HEK293 (cell line): ENCODE data around the gene ABR.

ENCODE experiments used
- GFI1B ChIP-seq: fragments of 450-650 bp; formaldehyde crosslinking; IDR thresholded peaks from 2 replicates; pipeline ENCODE4 v1.5.1; 2016; ENCODE audit warnings: missing biosample characterization, missing genetic modification characterization
- GLIS2 ChIP-seq: fragments of 450-650 bp; formaldehyde crosslinking; IDR thresholded peaks from 2 replicates; pipeline ENCODE4 v1.5.1; 2016; ENCODE audit warnings: missing biosample characterization, missing genetic modification characterization
- MEIS1 ChIP-seq: sonication (generic); formaldehyde crosslinking; IDR thresholded peaks from 2 replicates; pipeline ENCODE4 v1.8.1; 2022; ENCODE audit warnings: missing genetic modification reagents, mild to moderate bottlenecking, borderline replicate concordance
- OVOL3 ChIP-seq: fragments of 450-650 bp; formaldehyde crosslinking; IDR thresholded peaks from 2 replicates; pipeline ENCODE4 v1.5.1; 2016; ENCODE audit warnings: missing biosample characterization, missing genetic modification characterization
- SCRT1 ChIP-seq: fragments of 450-650 bp; formaldehyde crosslinking; IDR thresholded peaks from 2 replicates; pipeline ENCODE4 v1.5.1; 2016; ENCODE audit warnings: missing biosample characterization, missing genetic modification characterization, borderline replicate concordance
- SP3 ChIP-seq: fragments of 450-650 bp; formaldehyde crosslinking; IDR thresholded peaks from 2 replicates; pipeline ENCODE4 v1.5.1; 2016; ENCODE audit warnings: missing biosample characterization, missing genetic modification characterization
- TCF7L2 ChIP-seq: IDR thresholded peaks from 2 replicates; pipeline ENCODE4 v1.6.1; 2011; ENCODE audit warnings: low read depth, mild to moderate bottlenecking, inconsistent platforms, low read length, moderate library complexity, borderline replicate concordance
- TRIM28 ChIP-seq: IDR thresholded peaks from 2 replicates; pipeline ENCODE4 v1.6.1; 2011; ENCODE audit warnings: low read length, control low read depth, borderline replicate concordance
- WT1 ChIP-seq: fragments of 450-650 bp; formaldehyde crosslinking; IDR thresholded peaks from 2 replicates; pipeline ENCODE4 v1.5.1; 2016; ENCODE audit warnings: missing biosample characterization, missing genetic modification characterization
- ZBTB17 ChIP-seq: fragments of 450-650 bp; formaldehyde crosslinking; IDR thresholded peaks from 2 replicates; pipeline ENCODE4 v1.5.1; 2016; ENCODE audit warnings: missing biosample characterization, missing genetic modification characterization
- ZBTB20 ChIP-seq: fragments of 450-650 bp; formaldehyde crosslinking; IDR thresholded peaks from 2 replicates; pipeline ENCODE4 v1.5.1; 2016; ENCODE audit warnings: missing biosample characterization, missing genetic modification characterization
- ZFP37 ChIP-seq: fragments of 450-650 bp; formaldehyde crosslinking; IDR thresholded peaks from 2 replicates; pipeline ENCODE4 v1.5.1; 2016; ENCODE audit warnings: missing biosample characterization, missing genetic modification characterization
- ZNF112 ChIP-seq: fragments of 450-650 bp; formaldehyde crosslinking; IDR thresholded peaks from 2 replicates; pipeline ENCODE4 v1.5.0; 2017; ENCODE audit warnings: missing biosample characterization, missing genetic modification characterization
- ZNF174 ChIP-seq: fragments of 450-650 bp; formaldehyde crosslinking; IDR thresholded peaks from 2 replicates; pipeline ENCODE4 v1.5.0; 2017; ENCODE audit warnings: missing biosample characterization, mild to moderate bottlenecking, missing genetic modification characterization
- ZNF211 ChIP-seq: fragments of 450-650 bp; formaldehyde crosslinking; IDR thresholded peaks from 2 replicates; pipeline ENCODE4 v1.5.1; 2016; ENCODE audit warnings: low read depth, missing biosample characterization, missing genetic modification characterization
- ZNF214 ChIP-seq: fragments of 450-650 bp; formaldehyde crosslinking; IDR thresholded peaks from 2 replicates; pipeline ENCODE4 v1.5.1; 2017; ENCODE audit warnings: missing biosample characterization, mild to moderate bottlenecking, missing genetic modification characterization, borderline replicate concordance
- ZNF239 ChIP-seq: fragments of 450-650 bp; formaldehyde crosslinking; IDR thresholded peaks from 2 replicates; pipeline ENCODE4 v1.5.1; 2016; ENCODE audit warnings: missing biosample characterization, missing genetic modification characterization
- ZNF350 ChIP-seq: fragments of 450-650 bp; formaldehyde crosslinking; IDR thresholded peaks from 2 replicates; pipeline ENCODE4 v1.5.0; 2017; ENCODE audit warnings: missing biosample characterization, mild to moderate bottlenecking, missing genetic modification characterization
- ZNF394 ChIP-seq: fragments of 450-650 bp; formaldehyde crosslinking; IDR thresholded peaks from 2 replicates; pipeline ENCODE4 v1.5.1; 2016; ENCODE audit warnings: missing biosample characterization, missing genetic modification characterization, mild to moderate bottlenecking, moderate library complexity, borderline replicate concordance
- ZNF48 ChIP-seq: fragments of 450-650 bp; formaldehyde crosslinking; IDR thresholded peaks from 2 replicates; pipeline ENCODE4 v1.5.1; 2016; ENCODE audit warnings: missing biosample characterization, missing genetic modification characterization
- ZNF548 ChIP-seq: fragments of 450-650 bp; formaldehyde crosslinking; IDR thresholded peaks from 2 replicates; pipeline ENCODE4 v1.5.1; 2016; ENCODE audit warnings: missing biosample characterization, missing genetic modification characterization
- ZNF571 ChIP-seq: fragments of 450-650 bp; formaldehyde crosslinking; IDR thresholded peaks from 2 replicates; pipeline ENCODE4 v1.5.0; 2017; ENCODE audit warnings: missing biosample characterization, missing genetic modification characterization
- ZNF596 ChIP-seq: fragments of 450-650 bp; IDR thresholded peaks from 2 replicates; pipeline ENCODE4 v1.5.0; 2018; ENCODE audit warnings: missing biosample characterization, mild to moderate bottlenecking, missing genetic modification characterization, moderate library complexity
- ZNF623 ChIP-seq: fragments of 450-650 bp; formaldehyde crosslinking; IDR thresholded peaks from 2 replicates; pipeline ENCODE4 v1.5.1; 2016; ENCODE audit warnings: missing biosample characterization, missing genetic modification characterization
- ZNF658 ChIP-seq: fragments of 450-650 bp; formaldehyde crosslinking; IDR thresholded peaks from 2 replicates; pipeline ENCODE4; 2016; ENCODE audit warnings: missing biosample characterization, missing genetic modification characterization
- ZNF791 ChIP-seq: fragments of 450-650 bp; formaldehyde crosslinking; IDR thresholded peaks from 2 replicates; pipeline ENCODE4 v1.5.1; 2016; ENCODE audit warnings: missing biosample characterization, missing genetic modification characterization
- TF ChIP-seq, protein P1 (sequence below): fragments of 450-650 bp; formaldehyde crosslinking; IDR thresholded peaks from 2 replicates; pipeline ENCODE4 v1.5.1; 2016; ENCODE audit warnings: missing biosample characterization, missing genetic modification characterization, borderline replicate concordance
- TF ChIP-seq, protein P2 (sequence below): fragments of 450-650 bp; formaldehyde crosslinking; IDR thresholded peaks from 2 replicates; pipeline ENCODE4 v1.5.1; 2016; ENCODE audit warnings: missing biosample characterization, missing genetic modification characterization
- TF ChIP-seq, protein P3 (sequence below): fragments of 450-650 bp; formaldehyde crosslinking; IDR thresholded peaks from 2 replicates; pipeline ENCODE4 v1.5.1; 2017; ENCODE audit warnings: missing biosample characterization, missing genetic modification characterization
- TF ChIP-seq, protein P4 (sequence below): fragments of 450-650 bp; formaldehyde crosslinking; IDR thresholded peaks from 2 replicates; pipeline ENCODE4 v1.5.1; 2016; ENCODE audit warnings: missing biosample characterization, missing genetic modification characterization

ABR gene

DNA sequence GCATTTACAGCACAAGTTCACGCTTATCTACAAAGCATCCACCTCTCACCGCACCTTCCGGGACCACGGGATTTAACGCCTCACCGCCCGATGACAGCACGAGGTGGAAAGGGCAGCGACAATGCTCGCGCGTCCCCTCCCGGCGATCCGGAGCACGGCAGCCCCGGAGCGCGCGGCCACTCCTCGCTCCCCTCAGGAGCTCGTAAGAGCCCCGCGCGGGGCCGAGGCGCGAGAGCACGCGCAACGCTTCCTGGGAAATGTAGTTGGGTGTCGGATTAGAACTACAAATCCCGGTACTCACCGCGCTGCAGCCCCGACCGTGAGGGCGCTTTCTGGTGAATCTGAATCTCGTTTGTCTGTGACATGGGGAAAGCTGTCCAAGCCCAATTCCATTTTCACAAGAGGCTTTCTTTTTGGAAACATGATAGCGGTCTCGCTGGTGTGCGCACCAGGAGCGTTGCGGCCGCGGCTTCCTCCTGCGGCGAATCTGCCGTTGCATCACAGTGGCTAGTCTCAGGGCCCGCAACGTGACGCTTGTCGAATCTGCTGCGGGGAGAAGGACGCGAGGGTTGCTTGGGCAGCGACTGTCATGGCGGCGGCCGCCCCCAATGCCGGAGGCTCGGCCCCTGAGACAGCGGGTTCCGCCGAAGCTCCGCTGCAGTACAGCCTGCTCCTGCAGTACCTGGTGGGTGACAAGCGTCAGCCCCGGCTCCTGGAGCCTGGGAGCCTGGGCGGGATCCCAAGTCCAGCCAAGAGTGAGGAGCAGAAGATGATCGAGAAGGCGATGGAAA, 183.0 kb downstream of the ABR start, which contains the start of gene TIMM22 (continued):
- TF ChIP-seq SP3 (tag by site-specific recombination) (peak; percentile 86), ZFP37 (tag by site-specific recombination) (peak; percentile 65; the same call in 1 of the 2 replicates), ZNF211 (tag by site-specific recombination) (no peak), ZBTB17 (tag by site-specific recombination) (peak; percentile 96), ZNF791 (no peak), ZNF239 (no peak), ZNF112 (tag by site-specific recombination) (no peak), ZNF394 (tag by site-specific recombination) (peak; percentile 73), TRIM28 (peak; percentile 92), ZBTB20 (tag by site-specific recombination) (peak; percentile 88), TCF7L2 (peak; percentile 70; the same call in 1 of the 2 replicates), ZNF214 (tag by site-specific recombination) (no peak), ZNF596 (no peak; the same call in 1 of the 2 replicates), ZNF658 (tag by site-specific recombination) (no peak), SCRT1 (tag by site-specific recombination) (no peak), ZNF623 (tag by site-specific recombination) (peak; percentile 54; the same call in 1 of the 2 replicates), ZNF48 (tag by site-specific recombination) (no peak), WT1 (tag by site-specific recombination) (peak; percentile 31; the same call in 1 of the 2 replicates), ZNF571 (no peak), ZNF174 (tag by site-specific recombination) (no peak), ZNF350 (no peak), GFI1B (tag by site-specific recombination) (peak; percentile 64; the same call in 1 of the 2 replicates), ZNF548 (tag by site-specific recombination) (no peak), OVOL3 (tag by site-specific recombination) (peak; percentile 90), GLIS2 (tag by site-specific recombination) (peak; percentile 71), MEIS1 (0 out of 2 replicates have a peak, but pooled peaks have one; percentile 33)
- TF ChIP-seq, protein P1, sequence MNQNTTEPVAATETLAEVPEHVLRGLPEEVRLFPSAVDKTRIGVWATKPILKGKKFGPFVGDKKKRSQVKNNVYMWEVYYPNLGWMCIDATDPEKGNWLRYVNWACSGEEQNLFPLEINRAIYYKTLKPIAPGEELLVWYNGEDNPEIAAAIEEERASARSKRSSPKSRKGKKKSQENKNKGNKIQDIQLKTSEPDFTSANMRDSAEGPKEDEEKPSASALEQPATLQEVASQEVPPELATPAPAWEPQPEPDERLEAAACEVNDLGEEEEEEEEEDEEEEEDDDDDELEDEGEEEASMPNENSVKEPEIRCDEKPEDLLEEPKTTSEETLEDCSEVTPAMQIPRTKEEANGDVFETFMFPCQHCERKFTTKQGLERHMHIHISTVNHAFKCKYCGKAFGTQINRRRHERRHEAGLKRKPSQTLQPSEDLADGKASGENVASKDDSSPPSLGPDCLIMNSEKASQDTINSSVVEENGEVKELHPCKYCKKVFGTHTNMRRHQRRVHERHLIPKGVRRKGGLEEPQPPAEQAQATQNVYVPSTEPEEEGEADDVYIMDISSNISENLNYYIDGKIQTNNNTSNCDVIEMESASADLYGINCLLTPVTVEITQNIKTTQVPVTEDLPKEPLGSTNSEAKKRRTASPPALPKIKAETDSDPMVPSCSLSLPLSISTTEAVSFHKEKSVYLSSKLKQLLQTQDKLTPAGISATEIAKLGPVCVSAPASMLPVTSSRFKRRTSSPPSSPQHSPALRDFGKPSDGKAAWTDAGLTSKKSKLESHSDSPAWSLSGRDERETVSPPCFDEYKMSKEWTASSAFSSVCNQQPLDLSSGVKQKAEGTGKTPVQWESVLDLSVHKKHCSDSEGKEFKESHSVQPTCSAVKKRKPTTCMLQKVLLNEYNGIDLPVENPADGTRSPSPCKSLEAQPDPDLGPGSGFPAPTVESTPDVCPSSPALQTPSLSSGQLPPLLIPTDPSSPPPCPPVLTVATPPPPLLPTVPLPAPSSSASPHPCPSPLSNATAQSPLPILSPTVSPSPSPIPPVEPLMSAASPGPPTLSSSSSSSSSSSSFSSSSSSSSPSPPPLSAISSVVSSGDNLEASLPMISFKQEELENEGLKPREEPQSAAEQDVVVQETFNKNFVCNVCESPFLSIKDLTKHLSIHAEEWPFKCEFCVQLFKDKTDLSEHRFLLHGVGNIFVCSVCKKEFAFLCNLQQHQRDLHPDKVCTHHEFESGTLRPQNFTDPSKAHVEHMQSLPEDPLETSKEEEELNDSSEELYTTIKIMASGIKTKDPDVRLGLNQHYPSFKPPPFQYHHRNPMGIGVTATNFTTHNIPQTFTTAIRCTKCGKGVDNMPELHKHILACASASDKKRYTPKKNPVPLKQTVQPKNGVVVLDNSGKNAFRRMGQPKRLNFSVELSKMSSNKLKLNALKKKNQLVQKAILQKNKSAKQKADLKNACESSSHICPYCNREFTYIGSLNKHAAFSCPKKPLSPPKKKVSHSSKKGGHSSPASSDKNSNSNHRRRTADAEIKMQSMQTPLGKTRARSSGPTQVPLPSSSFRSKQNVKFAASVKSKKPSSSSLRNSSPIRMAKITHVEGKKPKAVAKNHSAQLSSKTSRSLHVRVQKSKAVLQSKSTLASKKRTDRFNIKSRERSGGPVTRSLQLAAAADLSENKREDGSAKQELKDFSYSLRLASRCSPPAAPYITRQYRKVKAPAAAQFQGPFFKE = no peak; the same call in 1 of the 2 replicates
- TF ChIP-seq, protein P2, sequence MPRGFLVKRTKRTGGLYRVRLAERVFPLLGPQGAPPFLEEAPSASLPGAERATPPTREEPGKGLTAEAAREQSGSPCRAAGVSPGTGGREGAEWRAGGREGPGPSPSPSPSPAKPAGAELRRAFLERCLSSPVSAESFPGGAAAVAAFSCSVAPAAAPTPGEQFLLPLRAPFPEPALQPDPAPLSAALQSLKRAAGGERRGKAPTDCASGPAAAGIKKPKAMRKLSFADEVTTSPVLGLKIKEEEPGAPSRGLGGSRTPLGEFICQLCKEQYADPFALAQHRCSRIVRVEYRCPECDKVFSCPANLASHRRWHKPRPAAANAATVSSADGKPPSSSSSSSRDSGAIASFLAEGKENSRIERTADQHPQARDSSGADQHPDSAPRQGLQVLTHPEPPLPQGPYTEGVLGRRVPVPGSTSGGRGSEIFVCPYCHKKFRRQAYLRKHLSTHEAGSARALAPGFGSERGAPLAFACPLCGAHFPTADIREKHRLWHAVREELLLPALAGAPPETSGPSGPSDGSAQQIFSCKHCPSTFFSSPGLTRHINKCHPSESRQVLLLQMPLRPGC (tag by site-specific recombination) = peak; percentile 87
- TF ChIP-seq, protein P3, sequence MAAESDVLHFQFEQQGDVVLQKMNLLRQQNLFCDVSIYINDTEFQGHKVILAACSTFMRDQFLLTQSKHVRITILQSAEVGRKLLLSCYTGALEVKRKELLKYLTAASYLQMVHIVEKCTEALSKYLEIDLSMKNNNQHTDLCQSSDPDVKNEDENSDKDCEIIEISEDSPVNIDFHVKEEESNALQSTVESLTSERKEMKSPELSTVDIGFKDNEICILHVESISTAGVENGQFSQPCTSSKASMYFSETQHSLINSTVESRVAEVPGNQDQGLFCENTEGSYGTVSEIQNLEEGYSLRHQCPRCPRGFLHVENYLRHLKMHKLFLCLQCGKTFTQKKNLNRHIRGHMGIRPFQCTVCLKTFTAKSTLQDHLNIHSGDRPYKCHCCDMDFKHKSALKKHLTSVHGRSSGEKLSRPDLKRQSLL (tag by site-specific recombination) = peak; percentile 26; the same call in 1 of the 2 replicates
- TF ChIP-seq, protein P4, sequence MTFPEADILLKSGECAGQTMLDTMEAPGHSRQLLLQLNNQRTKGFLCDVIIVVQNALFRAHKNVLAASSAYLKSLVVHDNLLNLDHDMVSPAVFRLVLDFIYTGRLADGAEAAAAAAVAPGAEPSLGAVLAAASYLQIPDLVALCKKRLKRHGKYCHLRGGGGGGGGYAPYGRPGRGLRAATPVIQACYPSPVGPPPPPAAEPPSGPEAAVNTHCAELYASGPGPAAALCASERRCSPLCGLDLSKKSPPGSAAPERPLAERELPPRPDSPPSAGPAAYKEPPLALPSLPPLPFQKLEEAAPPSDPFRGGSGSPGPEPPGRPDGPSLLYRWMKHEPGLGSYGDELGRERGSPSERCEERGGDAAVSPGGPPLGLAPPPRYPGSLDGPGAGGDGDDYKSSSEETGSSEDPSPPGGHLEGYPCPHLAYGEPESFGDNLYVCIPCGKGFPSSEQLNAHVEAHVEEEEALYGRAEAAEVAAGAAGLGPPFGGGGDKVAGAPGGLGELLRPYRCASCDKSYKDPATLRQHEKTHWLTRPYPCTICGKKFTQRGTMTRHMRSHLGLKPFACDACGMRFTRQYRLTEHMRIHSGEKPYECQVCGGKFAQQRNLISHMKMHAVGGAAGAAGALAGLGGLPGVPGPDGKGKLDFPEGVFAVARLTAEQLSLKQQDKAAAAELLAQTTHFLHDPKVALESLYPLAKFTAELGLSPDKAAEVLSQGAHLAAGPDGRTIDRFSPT = no peak
